ENCODE results near the gene KLF15.
A peak's percentile ranks its signal among the peaks of the same experiment; 100 is the strongest.

KLF15 gene

GRCh38 chr3:126394179-126394976 is 37.2 kb upstream of the KLF15 start, which contains the start of gene CFAP100:
CFAP100 (plus strand) TSS chr3:126394909; CDS start chr3:126396001, 1,092 bp downstream.
- TF ChIP-seq GATA2 (IDR thresholded peaks at IDR 0.05; ENCODE audit: low read depth, low read length) (no peak), GATA3 (IDR thresholded peaks at IDR 0.05; ENCODE audit: low read depth, low read length) (no peak)

GRCh38 chr3:126393563-126393962 is 36.4 kb upstream of the KLF15 start:
- TF ChIP-seq GATA2 (IDR thresholded peaks at IDR 0.05; ENCODE audit: low read depth, low read length) (no peak), GATA3 (IDR thresholded peaks at IDR 0.05; ENCODE audit: low read depth, low read length) (no peak)

- no peak for TF ChIP-seq GATA2 (IDR thresholded peaks at IDR 0.05; ENCODE audit: low read depth, low read length)
- no peak for TF ChIP-seq GATA3 (IDR thresholded peaks at IDR 0.05; ENCODE audit: low read depth, low read length)
These were observed 35.0 kb upstream of the KLF15 start for GRCh38 chr3:126392246-126392645.

- TF ChIP-seq GATA2 (IDR thresholded peaks at IDR 0.05; ENCODE audit: low read depth, low read length) (peak; percentile 60), GATA3 (IDR thresholded peaks at IDR 0.05; ENCODE audit: low read depth, low read length) (no peak)
These were observed 34.4 kb upstream of the KLF15 start for GRCh38 chr3:126391631-126392030.

- no peak for TF ChIP-seq GATA2 (IDR thresholded peaks at IDR 0.05; ENCODE audit: low read depth, low read length)
- TF ChIP-seq GATA3 (IDR thresholded peaks at IDR 0.05; ENCODE audit: low read depth, low read length), result no peak
These were observed 33.5 kb upstream of the KLF15 start for GRCh38 chr3:126390751-126391150.

- TF ChIP-seq GATA3 (IDR thresholded peaks at IDR 0.05; ENCODE audit: low read depth, low read length), result no peak
- no peak for TF ChIP-seq GATA2 (IDR thresholded peaks at IDR 0.05; ENCODE audit: low read depth, low read length)
These were observed 33.0 kb upstream of the KLF15 start for GRCh38 chr3:126390201-126390600.

GRCh38 chr3:126389794-126390146 is 32.6 kb upstream of the KLF15 start:
- TF ChIP-seq GATA2 (IDR thresholded peaks at IDR 0.05; ENCODE audit: low read depth, low read length), result no peak
- TF ChIP-seq GATA3 (IDR thresholded peaks at IDR 0.05; ENCODE audit: low read depth, low read length), result no peak

GRCh38 chr3:126389112-126389793 is 32.0 kb upstream of the KLF15 start:
- TF ChIP-seq GATA3 (IDR thresholded peaks at IDR 0.05; ENCODE audit: low read depth, low read length) (no peak), GATA2 (IDR thresholded peaks at IDR 0.05; ENCODE audit: low read depth, low read length) (no peak)

GRCh38 chr3:126381966-126382365 is 24.8 kb upstream of the KLF15 start:
- no peak for TF ChIP-seq GATA3 (IDR thresholded peaks at IDR 0.05; ENCODE audit: low read depth, low read length)
- no peak for TF ChIP-seq GATA2 (IDR thresholded peaks at IDR 0.05; ENCODE audit: low read depth, low read length)

GRCh38 chr3:126380011-126380768 is 23.0 kb upstream of the KLF15 start:
- TF ChIP-seq GATA3 (IDR thresholded peaks at IDR 0.05; ENCODE audit: low read depth, low read length), result no peak
- no peak for TF ChIP-seq GATA2 (IDR thresholded peaks at IDR 0.05; ENCODE audit: low read depth, low read length)

- no peak for TF ChIP-seq GATA2 (IDR thresholded peaks at IDR 0.05; ENCODE audit: low read depth, low read length)
- TF ChIP-seq GATA3 (IDR thresholded peaks at IDR 0.05; ENCODE audit: low read depth, low read length), result no peak
These were observed 21.1 kb upstream of the KLF15 start for GRCh38 chr3:126378341-126378751.

GRCh38 chr3:126377211-126377610 is 20.0 kb upstream of the KLF15 start:
- TF ChIP-seq GATA3 (IDR thresholded peaks at IDR 0.05; ENCODE audit: low read depth, low read length) (no peak), GATA2 (IDR thresholded peaks at IDR 0.05; ENCODE audit: low read depth, low read length) (no peak)

- TF ChIP-seq GATA3 (IDR thresholded peaks at IDR 0.05; ENCODE audit: low read depth, low read length), result no peak
- TF ChIP-seq GATA2 (IDR thresholded peaks at IDR 0.05; ENCODE audit: low read depth, low read length), result no peak
These were observed 19.2 kb upstream of the KLF15 start for GRCh38 chr3:126376444-126376843.

GRCh38 chr3:126375835-126376331 is 18.7 kb upstream of the KLF15 start:
- TF ChIP-seq GATA3 (IDR thresholded peaks at IDR 0.05; ENCODE audit: low read depth, low read length), result no peak
- TF ChIP-seq GATA2 (IDR thresholded peaks at IDR 0.05; ENCODE audit: low read depth, low read length), result no peak
